Measurements from ENCODE around the gene VEPH1. TPM values are rescaled to one million over a fixed set of nuclear protein-coding genes. Genes with fewer than 3 reads are reported as not detected.

The VEPH1 gene
- total and polyA plus RNA-seq, 3 experiments from 2014 or later: not detected

GRCh38 chr3:157249606-157250005 is 253.6 kb downstream of the VEPH1 start:
- H3K4me3 ChIP-seq (ENCODE audit: low read length): no peak overlapping the region
- DNase-seq: no peak
- no peaks in the 10 kb centered on the region for H3K36me3 ChIP-seq (ENCODE audit: insufficient read depth, low read length)
- H3K4me1 ChIP-seq (ENCODE audit: insufficient read depth, low read length): no peaks in the 10 kb centered on the region
- Mint-ChIP-seq H3K4me3 (no peak overlapping the region), H3K9me3 (no peaks in the 10 kb centered on the region), H3K36me3 (peaks cover 0 to 3% (median 3%) of the 10 kb centered on the region in 3 donors), H3K27ac (no peak overlapping the region), H3K4me1 (peaks cover 2 to 15% (median 7%) of the 10 kb centered on the region in 3 donors), H3K27me3 (no peaks in the 10 kb centered on the region)
- no peaks in the 10 kb centered on the region for H3K27me3 ChIP-seq (ENCODE audit: insufficient read depth, low read length, poor library complexity, severe bottlenecking)
- POLR2A ChIA-PET: no interaction called here
- CTCF ChIA-PET: interaction anchor here (1.0 to 1.2 kb wide), 2 partner anchors 10 to 112 kb away, joined by 3 read pairs; no protein-coding TSS in a partner anchor
- no peaks in the 10 kb centered on the region for H3K9me3 ChIP-seq (ENCODE audit: low read length)
- H3K27ac ChIP-seq (ENCODE audit: low read depth, low read length): no peak overlapping the region

GRCh38 chr3:157248590-157249422 is 254.4 kb downstream of the VEPH1 start:
- no peaks in the 10 kb centered on the region for H3K27me3 ChIP-seq (ENCODE audit: insufficient read depth, low read length, poor library complexity, severe bottlenecking)
- ChIA-PET POLR2A (no interaction called here), CTCF (interaction anchor here (1.0 to 1.2 kb wide), 2 partner anchors 9 to 111 kb away, joined by 3 read pairs; no protein-coding TSS in a partner anchor)
- no peaks in the 10 kb centered on the region for H3K9me3 ChIP-seq (ENCODE audit: low read length)
- no peak overlapping the region for H3K4me3 ChIP-seq (ENCODE audit: low read length)
- no peaks in the 10 kb centered on the region for H3K36me3 ChIP-seq (ENCODE audit: insufficient read depth, low read length)
- no peak overlapping the region for H3K27ac Mint-ChIP-seq
- H3K9me3 Mint-ChIP-seq: no peaks in the 10 kb centered on the region
- DNase-seq: no peak
- H3K4me1 Mint-ChIP-seq: peaks cover 2 to 15% (median 7%) of the 10 kb centered on the region in 3 donors
- no peaks in the 10 kb centered on the region for H3K27me3 Mint-ChIP-seq
- peaks cover 0 to 3% (median 3%) of the 10 kb centered on the region in 3 donors for H3K36me3 Mint-ChIP-seq
- H3K4me1 ChIP-seq (ENCODE audit: insufficient read depth, low read length): no peaks in the 10 kb centered on the region
- no peak overlapping the region for H3K27ac ChIP-seq (ENCODE audit: low read depth, low read length)
- no peak overlapping the region for H3K4me3 Mint-ChIP-seq

GRCh38 chr3:157247391-157247790 is 255.8 kb downstream of the VEPH1 start:
- POLR2A ChIA-PET: no interaction called here
- Histone ChIP-seq H3K4me1 (ENCODE audit: insufficient read depth, low read length) (no peaks in the 10 kb centered on the region), H3K4me3 (ENCODE audit: low read length) (no peak overlapping the region), H3K27me3 (ENCODE audit: insufficient read depth, low read length, poor library complexity, severe bottlenecking) (no peaks in the 10 kb centered on the region), H3K9me3 (ENCODE audit: low read length) (no peaks in the 10 kb centered on the region), H3K36me3 (ENCODE audit: insufficient read depth, low read length) (no peaks in the 10 kb centered on the region), H3K27ac (ENCODE audit: low read depth, low read length) (no peak overlapping the region)
- CTCF ChIA-PET: interaction anchor here (1.2 kb wide), 1 partner anchor 10 kb away, joined by 4 read pairs; no protein-coding TSS in a partner anchor
- Mint-ChIP-seq H3K4me1 (peaks cover 2 to 15% (median 7%) of the 10 kb centered on the region in 3 donors), H3K27ac (no peak overlapping the region), H3K36me3 (peaks cover 0 to 3% (median 3%) of the 10 kb centered on the region in 3 donors), H3K4me3 (no peak overlapping the region), H3K9me3 (no peaks in the 10 kb centered on the region), H3K27me3 (no peaks in the 10 kb centered on the region)
- no peak for DNase-seq

GRCh38 chr3:157242836-157243235 is 260.4 kb downstream of the VEPH1 start:
- no peak overlapping the region for H3K27ac Mint-ChIP-seq
- Histone ChIP-seq H3K4me3 (ENCODE audit: low read length) (no peak overlapping the region), H3K9me3 (ENCODE audit: low read length) (no peaks in the 10 kb centered on the region), H3K27ac (ENCODE audit: low read depth, low read length) (no peak overlapping the region), H3K4me1 (ENCODE audit: insufficient read depth, low read length) (no peaks in the 10 kb centered on the region), H3K36me3 (ENCODE audit: insufficient read depth, low read length) (no peaks in the 10 kb centered on the region), H3K27me3 (ENCODE audit: insufficient read depth, low read length, poor library complexity, severe bottlenecking) (no peaks in the 10 kb centered on the region)
- H3K27me3 Mint-ChIP-seq: peaks cover 2 to 4% of the 10 kb centered on the region in 2 donors
- peaks cover 0 to 2% (median 2%) of the 10 kb centered on the region in 3 donors for H3K36me3 Mint-ChIP-seq
- H3K9me3 Mint-ChIP-seq: no peaks in the 10 kb centered on the region
- no peak for DNase-seq
- H3K4me3 Mint-ChIP-seq: no peak overlapping the region
- POLR2A ChIA-PET: no interaction called here
- CTCF ChIA-PET: no interaction called here
- H3K4me1 Mint-ChIP-seq: peaks cover 6 to 14% (median 11%) of the 10 kb centered on the region in 3 donors

- no peaks in the 10 kb centered on the region for H3K9me3 Mint-ChIP-seq
- Histone ChIP-seq H3K4me1 (ENCODE audit: insufficient read depth, low read length) (no peaks in the 10 kb centered on the region), H3K4me3 (ENCODE audit: low read length) (no peak overlapping the region), H3K27ac (ENCODE audit: low read depth, low read length) (no peak overlapping the region), H3K27me3 (ENCODE audit: insufficient read depth, low read length, poor library complexity, severe bottlenecking) (no peaks in the 10 kb centered on the region), H3K9me3 (ENCODE audit: low read length) (no peaks in the 10 kb centered on the region), H3K36me3 (ENCODE audit: insufficient read depth, low read length) (no peaks in the 10 kb centered on the region)
- H3K27ac Mint-ChIP-seq: no peak overlapping the region
- H3K4me3 Mint-ChIP-seq: no peak overlapping the region
- DNase-seq: no peak
- ChIA-PET POLR2A (no interaction called here), CTCF (no interaction called here)
- H3K4me1 Mint-ChIP-seq: peaks cover 4 to 6% (median 4%) of the 10 kb centered on the region in 3 donors
- peaks cover 0 to 2% (median 2%) of the 10 kb centered on the region in 3 donors for H3K36me3 Mint-ChIP-seq
- H3K27me3 Mint-ChIP-seq: peaks cover 2 to 4% of the 10 kb centered on the region in 2 donors
These were observed 261.6 kb downstream of the VEPH1 start for GRCh38 chr3:157241599-157241998.

- peaks cover 0 to 2% (median 2%) of the 10 kb centered on the region in 3 donors for H3K36me3 Mint-ChIP-seq
- no peak for DNase-seq
- no peak overlapping the region for H3K4me3 ChIP-seq (ENCODE audit: low read length)
- ChIA-PET POLR2A (no interaction called here), CTCF (interaction anchor here (1.2 kb wide), 2 partner anchors 9 to 10 kb away, joined by 3 to 7 read pairs; no protein-coding TSS in a partner anchor)
- no peaks in the 10 kb centered on the region for H3K9me3 ChIP-seq (ENCODE audit: low read length)
- H3K4me3 Mint-ChIP-seq: no peak overlapping the region
- H3K27ac Mint-ChIP-seq: no peak overlapping the region
- H3K27me3 Mint-ChIP-seq: peaks cover 2 to 4% of the 10 kb centered on the region in 2 donors
- H3K9me3 Mint-ChIP-seq: no peaks in the 10 kb centered on the region
- H3K4me1 Mint-ChIP-seq: peaks cover 4 to 6% (median 4%) of the 10 kb centered on the region in 3 donors
- H3K4me1 ChIP-seq (ENCODE audit: insufficient read depth, low read length): no peaks in the 10 kb centered on the region
- no peak overlapping the region for H3K27ac ChIP-seq (ENCODE audit: low read depth, low read length)
- H3K36me3 ChIP-seq (ENCODE audit: insufficient read depth, low read length): no peaks in the 10 kb centered on the region
- no peaks in the 10 kb centered on the region for H3K27me3 ChIP-seq (ENCODE audit: insufficient read depth, low read length, poor library complexity, severe bottlenecking)
These were observed 262.8 kb downstream of the VEPH1 start for GRCh38 chr3:157240408-157240807.

GRCh38 chr3:157239082-157239704 is 264.0 kb downstream of the VEPH1 start:
- Histone ChIP-seq H3K27ac (ENCODE audit: low read depth, low read length) (no peak overlapping the region), H3K9me3 (ENCODE audit: low read length) (no peaks in the 10 kb centered on the region), H3K36me3 (ENCODE audit: insufficient read depth, low read length) (no peaks in the 10 kb centered on the region), H3K27me3 (ENCODE audit: insufficient read depth, low read length, poor library complexity, severe bottlenecking) (no peaks in the 10 kb centered on the region), H3K4me1 (ENCODE audit: insufficient read depth, low read length) (no peaks in the 10 kb centered on the region), H3K4me3 (ENCODE audit: low read length) (no peak overlapping the region)
- Mint-ChIP-seq H3K27ac (no peak overlapping the region), H3K9me3 (no peaks in the 10 kb centered on the region), H3K4me1 (peaks cover 4 to 6% (median 4%) of the 10 kb centered on the region in 3 donors), H3K4me3 (peak overlapping the region in 1 of 7 donors; percentile 20), H3K27me3 (peaks cover 2 to 4% of the 10 kb centered on the region in 2 donors), H3K36me3 (peaks cover 0 to 2% (median 2%) of the 10 kb centered on the region in 3 donors)
- peak; percentile 43 to 78 (median 52) for DNase-seq
- ChIA-PET POLR2A (no interaction called here), CTCF (interaction anchor here (1.0 to 1.2 kb wide), 3 partner anchors 9 to 79 kb away, joined by 3 to 7 read pairs (median 4); no protein-coding TSS in a partner anchor)

- Histone ChIP-seq H3K27me3 (ENCODE audit: insufficient read depth, low read length, poor library complexity, severe bottlenecking) (no peaks in the 10 kb centered on the region), H3K4me3 (ENCODE audit: low read length) (no peak overlapping the region), H3K27ac (ENCODE audit: low read depth, low read length) (no peak overlapping the region), H3K36me3 (ENCODE audit: insufficient read depth, low read length) (no peaks in the 10 kb centered on the region), H3K9me3 (ENCODE audit: low read length) (no peaks in the 10 kb centered on the region), H3K4me1 (ENCODE audit: insufficient read depth, low read length) (no peaks in the 10 kb centered on the region)
- POLR2A ChIA-PET: no interaction called here
- CTCF ChIA-PET: no interaction called here
- Mint-ChIP-seq H3K27me3 (peaks cover 2 to 4% of the 10 kb centered on the region in 2 donors), H3K27ac (no peak overlapping the region), H3K4me1 (peaks cover 4 to 6% (median 4%) of the 10 kb centered on the region in 3 donors), H3K36me3 (peaks cover 0 to 2% (median 2%) of the 10 kb centered on the region in 3 donors), H3K9me3 (no peaks in the 10 kb centered on the region), H3K4me3 (no peak overlapping the region)
- DNase-seq: no peak
These were observed 264.8 kb downstream of the VEPH1 start for GRCh38 chr3:157238457-157238856.

Data from CD8-positive, alpha-beta memory T cell (primary cell).